ENCODE measurements around the gene PHLPP1. TPM values are rescaled to one million over a fixed set of nuclear protein-coding genes. Genes with fewer than 3 reads are reported as not detected.
"Not testable (repeated sequence)": the region's sequence is repeated elsewhere in the genome, so short reads cannot be mapped to it uniquely, and the experiment has no call there.

PHLPP1 gene
- 0.83 TPM for polyA plus RNA-seq

DNA sequence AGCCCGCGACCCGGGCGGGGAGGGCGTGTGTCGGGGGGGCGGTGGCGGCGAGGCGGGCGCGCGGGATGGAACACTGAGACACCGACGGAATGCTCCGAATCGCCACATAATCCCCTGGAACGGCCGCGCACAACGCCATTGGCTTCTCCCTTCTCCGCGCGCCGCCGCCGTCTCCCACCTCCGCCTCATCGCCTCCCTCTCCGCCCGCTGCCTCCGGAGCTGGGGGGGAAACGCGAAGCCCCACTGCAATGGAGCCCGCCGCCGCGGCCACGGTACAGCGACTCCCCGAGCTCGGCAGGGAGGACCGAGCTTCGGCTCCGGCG, at the start of gene PHLPP1:
Gene PHLPP1, plus strand, starts transcription at position 106 of the 323 bp plus-strand sequence. Its CDS starts 143 bp downstream, at position 249.
- Mint-ChIP-seq H3K9me3 (no peaks in the 10 kb centered on the region), H3K4me1 (peaks cover 13 to 32% (median 26%) of the 10 kb centered on the region in 3 donors), H3K36me3 (no peaks in the 10 kb centered on the region), H3K27ac (peak within 1 kb of the TSS; percentile 91 to 98 (median 95)), H3K27me3 (peaks cover 2% of the 10 kb centered on the region), H3K4me3 (peak within 1 kb of the TSS; percentile 95 to 99 (median 98))

DNA sequence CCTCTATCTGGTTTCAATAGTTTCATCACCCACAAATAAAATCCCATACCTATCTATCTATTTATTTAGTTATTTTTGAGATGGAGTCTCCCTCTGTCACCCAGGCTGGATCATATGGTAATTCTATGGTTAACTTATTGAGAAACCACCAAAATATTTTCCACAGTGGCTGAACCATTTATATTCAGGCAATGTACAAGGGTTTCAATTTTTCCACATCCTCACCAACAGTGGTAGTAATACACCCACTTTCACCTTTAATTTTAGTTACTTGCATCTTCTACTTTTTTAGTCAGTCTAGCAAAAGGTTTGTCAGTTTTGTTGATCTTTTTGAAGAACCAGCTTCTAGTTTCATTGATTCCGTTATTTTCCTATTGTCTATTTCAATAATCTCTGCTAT, 46.1 kb upstream of the PHLPP1 start:
- Mint-ChIP-seq H3K9me3 (peaks cover 3 to 11% (median 7%) of the 10 kb centered on the region in 3 donors), H3K36me3 (peaks cover 5% of the 10 kb centered on the region), H3K4me1 (peaks cover 0 to 3% (median 0%) of the 10 kb centered on the region in 3 donors), H3K27ac (no peak overlapping the region), H3K4me3 (no peak overlapping the region), H3K27me3 (no peaks in the 10 kb centered on the region)

DNA sequence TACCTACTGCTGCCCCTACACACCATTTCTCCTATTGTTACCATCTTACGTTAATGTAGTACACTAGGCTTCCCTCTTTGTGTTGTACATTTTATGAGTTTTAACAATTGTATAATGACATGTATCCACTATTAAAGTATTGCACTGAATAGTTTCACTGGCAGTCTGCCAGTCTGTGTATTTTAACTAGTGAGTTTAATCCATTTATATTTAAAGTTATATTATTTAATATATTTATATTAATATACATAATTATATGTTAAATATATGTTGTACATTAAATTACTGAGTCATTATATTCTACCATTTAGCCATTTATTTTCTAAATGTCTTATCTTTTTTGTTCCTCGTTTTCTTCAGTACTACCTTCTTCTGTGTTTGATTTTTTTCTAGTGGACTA, 44.8 kb upstream of the PHLPP1 start:
- peaks cover 0 to 3% (median 0%) of the 10 kb centered on the region in 3 donors for H3K4me1 Mint-ChIP-seq
- peaks cover 5% of the 10 kb centered on the region for H3K36me3 Mint-ChIP-seq
- H3K27ac Mint-ChIP-seq, result no peak overlapping the region
- no peak overlapping the region for H3K4me3 Mint-ChIP-seq
- no peaks in the 10 kb centered on the region for H3K27me3 Mint-ChIP-seq
- peaks cover 5 to 11% (median 7%) of the 10 kb centered on the region in 3 donors for H3K9me3 Mint-ChIP-seq

DNA sequence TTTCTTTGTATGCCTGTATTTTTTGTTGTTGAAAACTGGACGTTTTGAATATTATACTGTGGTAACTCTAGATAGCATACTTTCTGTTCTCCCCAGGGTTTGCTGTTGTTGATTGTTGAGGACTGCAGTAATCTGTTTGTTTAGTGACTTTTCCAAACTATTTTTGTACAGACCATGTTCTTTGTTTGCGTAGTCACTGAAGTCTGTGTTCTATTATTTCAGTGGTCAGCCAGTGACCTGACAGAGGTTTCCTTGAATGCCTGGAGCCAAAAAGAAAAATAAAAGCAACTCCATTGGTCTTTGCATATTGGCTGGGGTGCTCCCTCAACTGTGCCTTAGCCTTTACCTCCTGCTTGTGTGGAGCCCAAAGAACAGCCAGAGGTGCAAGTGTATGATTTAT, 42.7 kb upstream of the PHLPP1 start:
- Mint-ChIP-seq H3K9me3 (peaks cover 5 to 11% (median 7%) of the 10 kb centered on the region in 3 donors), H3K4me3 (no peak overlapping the region), H3K27me3 (no peaks in the 10 kb centered on the region)

DNA sequence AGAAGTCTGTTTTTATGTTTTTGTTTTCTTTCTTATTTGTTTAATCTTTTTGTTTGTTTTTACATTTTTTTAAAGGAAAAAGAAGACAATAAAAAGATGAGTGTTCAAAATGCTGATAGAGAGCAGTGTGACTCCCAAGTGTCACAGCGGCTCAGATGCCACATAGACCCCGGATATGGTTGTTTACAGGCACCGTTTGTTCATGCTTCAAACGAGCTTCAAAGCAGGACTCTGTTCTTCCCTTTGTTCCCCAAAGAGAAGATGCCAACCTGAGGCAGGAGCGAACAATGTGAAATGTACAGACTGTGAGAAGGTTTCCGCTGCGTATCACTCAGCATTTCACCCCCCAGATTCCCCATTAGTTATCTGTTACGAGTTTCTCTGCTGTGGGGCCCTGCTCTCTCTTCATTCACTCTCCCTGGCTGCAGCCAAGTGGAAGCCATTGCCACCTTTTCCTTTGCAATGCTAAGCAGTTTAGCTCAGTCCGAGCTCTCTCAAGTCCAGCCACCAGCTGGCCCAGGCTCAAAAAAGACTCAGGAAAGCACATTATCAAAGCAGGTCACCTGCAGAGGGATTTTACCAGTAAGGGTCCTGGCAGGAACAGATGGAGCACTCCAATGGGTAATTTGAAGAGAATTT, 36.4 kb upstream of the PHLPP1 start:
- Mint-ChIP-seq H3K4me3 (no peak overlapping the region), H3K36me3 (no peaks in the 10 kb centered on the region), H3K9me3 (peaks cover 0 to 2% (median 0%) of the 10 kb centered on the region in 3 donors)

More for the DNA sequence above, 42.7 kb upstream of the PHLPP1 start:
- Mint-ChIP-seq H3K36me3 (peaks cover 5% of the 10 kb centered on the region), H3K27ac (no peak overlapping the region), H3K4me1 (peaks cover 0 to 3% (median 0%) of the 10 kb centered on the region in 3 donors)

DNA sequence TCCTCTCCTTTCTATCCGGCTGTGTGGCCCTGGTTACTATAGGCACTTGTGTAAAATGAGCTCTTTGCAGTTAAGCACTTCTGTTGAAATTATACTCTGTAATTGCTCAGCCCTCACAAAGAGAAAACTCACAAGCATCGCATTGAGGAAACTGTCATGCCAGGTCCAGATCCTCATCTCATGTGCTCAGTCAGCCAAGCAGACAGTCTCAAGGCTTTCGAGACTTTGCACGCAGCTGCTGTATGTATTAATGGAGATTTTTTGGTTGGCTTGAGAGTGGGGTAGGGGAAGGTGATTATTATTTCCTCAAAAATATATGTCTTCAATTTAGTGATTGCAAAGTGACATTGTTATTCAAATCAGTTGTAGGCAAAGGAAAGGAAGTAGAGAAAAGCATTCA, 33.0 kb upstream of the PHLPP1 start:
- Mint-ChIP-seq H3K27me3 (peaks cover 1% of the 10 kb centered on the region), H3K4me3 (no peak overlapping the region), H3K9me3 (peaks cover 2 to 4% (median 3%) of the 10 kb centered on the region in 3 donors), H3K27ac (no peak overlapping the region), H3K36me3 (no peaks in the 10 kb centered on the region), H3K4me1 (no peaks in the 10 kb centered on the region)

More for the DNA sequence above, 36.4 kb upstream of the PHLPP1 start:
- H3K4me1 Mint-ChIP-seq, result no peaks in the 10 kb centered on the region
- H3K27me3 Mint-ChIP-seq, result peaks cover under 1% of the 10 kb centered on the region
- H3K27ac Mint-ChIP-seq, result peak overlapping the region in 1 of 3 donors; percentile 82

DNA sequence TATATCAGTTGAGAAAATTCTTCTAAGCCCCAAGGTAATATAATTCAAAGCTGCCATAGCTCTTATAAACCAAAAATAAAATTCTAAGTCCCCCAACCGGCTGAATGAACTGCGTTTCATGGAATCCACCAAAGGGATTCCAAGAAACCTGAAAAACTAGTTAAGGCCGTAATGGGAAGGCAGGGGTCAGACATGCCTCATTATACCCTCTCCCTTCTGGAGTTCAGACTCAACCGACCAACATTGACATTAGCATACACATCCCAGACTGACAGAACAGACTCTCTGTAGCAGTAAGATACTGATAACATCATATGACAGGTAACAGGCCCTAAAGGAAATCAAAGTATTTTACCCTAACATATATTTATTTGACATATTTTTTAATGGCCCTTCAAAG, 31.4 kb upstream of the PHLPP1 start:
- peaks cover 1% of the 10 kb centered on the region for H3K27me3 Mint-ChIP-seq
- peaks cover 10 to 14% (median 10%) of the 10 kb centered on the region in 3 donors for H3K9me3 Mint-ChIP-seq
- H3K4me3 Mint-ChIP-seq, result peak overlapping the region in 1 of 4 donors; percentile 34

GRCh38 chr18:62688743-62689317, 26.5 kb upstream of the PHLPP1 start:
- H3K36me3 Mint-ChIP-seq, result no peaks in the 10 kb centered on the region
- peaks cover 1% of the 10 kb centered on the region for H3K27me3 Mint-ChIP-seq
- H3K4me1 Mint-ChIP-seq, result no peaks in the 10 kb centered on the region
- no peak overlapping the region for H3K27ac Mint-ChIP-seq
- H3K9me3 Mint-ChIP-seq, result peaks cover 13 to 30% (median 21%) of the 10 kb centered on the region in 3 donors
- no peak overlapping the region for H3K4me3 Mint-ChIP-seq

More for the DNA sequence above, 31.4 kb upstream of the PHLPP1 start:
- Mint-ChIP-seq H3K36me3 (no peaks in the 10 kb centered on the region), H3K4me1 (no peaks in the 10 kb centered on the region), H3K27ac (no peak overlapping the region)

DNA sequence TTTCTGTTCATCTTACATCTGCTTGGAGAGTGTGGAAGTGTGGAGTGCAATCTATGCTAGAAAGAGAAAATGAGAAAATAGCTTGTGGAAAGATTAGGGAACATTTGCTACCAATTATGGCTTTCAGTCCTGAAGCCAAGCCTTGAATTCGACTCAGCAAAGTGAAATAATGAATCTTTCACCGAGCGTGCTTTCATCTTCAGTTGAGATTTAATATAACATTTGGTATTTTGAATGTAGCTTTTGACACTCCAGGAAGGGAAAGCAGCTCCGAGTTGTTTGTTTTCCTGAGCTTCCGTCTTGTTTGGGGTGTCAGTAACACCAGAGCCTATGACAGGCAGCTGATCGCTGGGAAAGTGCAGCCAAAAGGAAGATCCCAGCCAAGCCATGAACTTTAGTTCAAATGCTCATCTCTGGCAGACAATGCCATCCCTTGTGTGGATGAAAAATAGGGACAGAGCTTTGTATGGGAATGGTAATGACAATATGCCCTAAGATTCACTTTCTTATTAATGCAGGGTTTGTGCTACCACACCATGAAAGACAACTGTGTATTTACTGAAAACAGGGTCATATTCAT, 25.0 kb upstream of the PHLPP1 start:
- no peaks in the 10 kb centered on the region for H3K4me1 Mint-ChIP-seq
- H3K36me3 Mint-ChIP-seq, result no peaks in the 10 kb centered on the region
- H3K4me3 Mint-ChIP-seq, result peak overlapping the region in 1 of 4 donors; percentile 46
- H3K9me3 Mint-ChIP-seq, result peaks cover 11 to 30% (median 21%) of the 10 kb centered on the region in 3 donors
- H3K27me3 Mint-ChIP-seq, result no peaks in the 10 kb centered on the region
- no peak overlapping the region for H3K27ac Mint-ChIP-seq

DNA sequence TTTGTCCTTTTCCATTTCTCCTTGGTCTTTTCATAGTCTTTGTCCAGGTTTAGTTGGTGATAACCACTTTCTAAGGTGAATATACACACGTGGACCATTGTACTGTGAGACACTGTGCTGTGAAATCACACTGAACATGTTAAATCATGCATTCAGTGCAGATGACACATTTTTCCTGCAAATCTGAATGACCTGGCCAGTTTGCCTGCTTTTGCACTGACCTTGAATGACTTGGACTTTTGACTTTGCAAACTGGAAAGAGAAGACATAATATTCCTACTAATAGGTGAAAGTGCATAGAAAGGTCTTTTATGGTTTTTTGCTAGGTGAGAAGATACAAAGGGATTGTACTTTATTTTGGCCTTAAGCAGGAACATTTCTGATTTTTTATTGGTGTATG, 21.7 kb upstream of the PHLPP1 start:
- no peak overlapping the region for H3K27ac Mint-ChIP-seq
- H3K36me3 Mint-ChIP-seq, result no peaks in the 10 kb centered on the region
- no peaks in the 10 kb centered on the region for H3K4me1 Mint-ChIP-seq

DNA sequence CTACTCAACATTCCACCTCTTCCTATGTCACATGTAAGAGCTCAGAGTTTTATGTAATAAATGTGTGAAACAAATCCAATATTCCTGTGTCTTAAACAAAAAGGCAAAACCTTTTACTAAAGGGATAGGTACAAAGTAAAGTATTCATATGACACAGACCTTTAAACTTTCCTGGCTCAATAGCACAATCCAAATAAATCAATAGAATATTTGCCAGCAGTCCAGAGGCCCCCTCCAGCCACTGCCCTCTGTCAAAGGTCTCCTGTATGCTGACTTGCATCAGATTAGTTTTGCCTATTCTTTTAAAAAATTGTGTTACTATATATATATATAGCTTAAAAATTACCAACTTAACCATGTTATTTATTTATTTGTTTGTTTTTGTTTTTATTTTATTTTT, 17.7 kb upstream of the PHLPP1 start:
- Mint-ChIP-seq H3K9me3 (peaks cover 0 to 4% (median 2%) of the 10 kb centered on the region in 3 donors), H3K4me1 (no peaks in the 10 kb centered on the region), H3K4me3 (no peak overlapping the region), H3K27ac (no peak overlapping the region), H3K36me3 (no peaks in the 10 kb centered on the region), H3K27me3 (no peaks in the 10 kb centered on the region)

More for the DNA sequence above, 21.7 kb upstream of the PHLPP1 start:
- no peaks in the 10 kb centered on the region for H3K27me3 Mint-ChIP-seq
- no peak overlapping the region for H3K4me3 Mint-ChIP-seq
- H3K9me3 Mint-ChIP-seq, result peaks cover 5 to 20% (median 11%) of the 10 kb centered on the region in 3 donors

- H3K4me1 Mint-ChIP-seq, result no peaks in the 10 kb centered on the region
- H3K36me3 Mint-ChIP-seq, result no peaks in the 10 kb centered on the region
- peaks cover 0 to 4% (median 2%) of the 10 kb centered on the region in 3 donors for H3K9me3 Mint-ChIP-seq
- H3K27ac Mint-ChIP-seq, result no peak overlapping the region
- peaks cover 2% of the 10 kb centered on the region for H3K27me3 Mint-ChIP-seq
- no peak overlapping the region for H3K4me3 Mint-ChIP-seq
These were observed 13.1 kb upstream of the PHLPP1 start for GRCh38 chr18:62702259-62702658.

- H3K4me3 Mint-ChIP-seq, H3K27ac Mint-ChIP-seq: not testable (repeated sequence)
These were observed 8.5 kb upstream of the PHLPP1 start for GRCh38 chr18:62706879-62707278.

GRCh38 chr18:62709908-62710307, 5.4 kb upstream of the PHLPP1 start:
- not testable (repeated sequence) for H3K9me3 Mint-ChIP-seq, H3K27ac Mint-ChIP-seq, H3K36me3 Mint-ChIP-seq, H3K27me3 Mint-ChIP-seq, H3K4me3 Mint-ChIP-seq, H3K4me1 Mint-ChIP-seq

More at GRCh38 chr18:62706879-62707278, 8.5 kb upstream of the PHLPP1 start:
- not testable (repeated sequence) for H3K4me1 Mint-ChIP-seq, H3K9me3 Mint-ChIP-seq, H3K27me3 Mint-ChIP-seq, H3K36me3 Mint-ChIP-seq

DNA sequence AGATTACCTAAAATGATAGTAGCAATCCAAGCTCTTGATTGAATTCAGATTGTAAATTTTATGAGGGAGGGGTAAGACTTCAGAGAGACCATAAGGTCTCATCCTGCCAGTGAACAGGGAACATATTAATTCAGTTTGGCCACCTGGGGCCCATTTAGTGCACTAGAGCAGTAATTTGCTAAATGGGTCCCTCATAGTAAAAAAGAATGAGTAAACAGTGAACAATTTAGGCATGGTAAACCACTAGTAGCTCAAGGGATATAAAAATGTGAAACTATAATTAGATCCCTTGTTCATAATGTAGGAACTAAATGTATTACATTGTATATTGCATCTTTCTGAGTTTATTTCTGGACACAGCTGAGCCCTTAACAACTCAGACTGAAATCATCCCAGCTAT, 4.9 kb upstream of the PHLPP1 start:
- no peaks in the 10 kb centered on the region for H3K9me3 Mint-ChIP-seq
- H3K27me3 Mint-ChIP-seq, result peaks cover 2% of the 10 kb centered on the region
- no peaks in the 10 kb centered on the region for H3K36me3 Mint-ChIP-seq
- no peak overlapping the region for H3K27ac Mint-ChIP-seq
- peak overlapping the region in 1 of 4 donors; percentile 37 for H3K4me3 Mint-ChIP-seq
- H3K4me1 Mint-ChIP-seq, result peaks cover 3 to 7% (median 4%) of the 10 kb centered on the region in 3 donors

Measured in IgD-negative memory B cell (primary cell).